ENCODE data around the gene PILRA. TPM values are rescaled to one million over a fixed set of nuclear protein-coding genes. Genes with fewer than 3 reads are reported as not detected.

The PILRA gene
- total and polyA plus RNA-seq, 2 of the 8 experiments (the other 6 are each of a cell fraction or from before 2014, with no cell fraction given) = 7.6 to 10.6 TPM

DNA sequence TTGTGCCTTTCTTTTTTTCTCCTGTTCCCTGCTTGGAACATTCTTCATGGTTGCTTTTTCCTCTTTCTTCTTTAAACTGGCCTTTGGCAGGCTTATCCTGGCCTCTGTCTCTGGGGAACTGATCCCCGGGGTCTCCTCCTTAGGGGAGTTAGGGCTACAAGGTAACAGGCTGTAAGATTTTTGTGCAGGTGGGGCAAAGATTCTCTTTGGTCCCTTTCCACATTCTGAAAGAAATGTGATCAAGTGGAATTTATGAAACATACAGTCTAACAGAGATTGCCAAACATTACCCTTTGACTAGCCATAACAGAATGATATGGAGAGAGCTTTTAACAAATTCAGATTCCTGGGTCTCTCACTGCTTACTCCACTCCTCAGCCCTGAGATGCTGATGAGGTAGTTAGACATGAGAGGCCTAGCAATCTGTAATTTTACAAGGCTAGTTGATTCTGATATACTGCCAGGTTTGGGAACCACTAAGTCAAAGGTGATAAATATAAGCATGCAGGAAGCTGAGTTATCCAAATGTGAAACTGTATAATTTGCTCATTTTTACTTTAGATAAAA, 46.5 kb downstream of the PILRA start (continued):
- TF ChIP-seq TAF7 (optimal IDR thresholded peaks at IDR 0.05; ENCODE audit: borderline replicate concordance, low read depth, low read length) (no peak), CTBP2 (IDR thresholded peaks at IDR 0.05; ENCODE audit: borderline replicate concordance, insufficient read depth, insufficient read length, low read length) (no peak), CHD2 (IDR thresholded peaks at IDR 0.05; ENCODE audit: low read length) (no peak), BCL11A (IDR thresholded peaks at IDR 0.05; ENCODE audit: low read depth in 2 of 2, low read length in 2 of 2) (no peak)
- TF ChIP-seq, protein P1, sequence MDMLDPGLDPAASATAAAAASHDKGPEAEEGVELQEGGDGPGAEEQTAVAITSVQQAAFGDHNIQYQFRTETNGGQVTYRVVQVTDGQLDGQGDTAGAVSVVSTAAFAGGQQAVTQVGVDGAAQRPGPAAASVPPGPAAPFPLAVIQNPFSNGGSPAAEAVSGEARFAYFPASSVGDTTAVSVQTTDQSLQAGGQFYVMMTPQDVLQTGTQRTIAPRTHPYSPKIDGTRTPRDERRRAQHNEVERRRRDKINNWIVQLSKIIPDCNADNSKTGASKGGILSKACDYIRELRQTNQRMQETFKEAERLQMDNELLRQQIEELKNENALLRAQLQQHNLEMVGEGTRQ (IDR thresholded peaks at IDR 0.05; ENCODE audit: low read length) = no peak
- TF ChIP-seq, protein P2, sequence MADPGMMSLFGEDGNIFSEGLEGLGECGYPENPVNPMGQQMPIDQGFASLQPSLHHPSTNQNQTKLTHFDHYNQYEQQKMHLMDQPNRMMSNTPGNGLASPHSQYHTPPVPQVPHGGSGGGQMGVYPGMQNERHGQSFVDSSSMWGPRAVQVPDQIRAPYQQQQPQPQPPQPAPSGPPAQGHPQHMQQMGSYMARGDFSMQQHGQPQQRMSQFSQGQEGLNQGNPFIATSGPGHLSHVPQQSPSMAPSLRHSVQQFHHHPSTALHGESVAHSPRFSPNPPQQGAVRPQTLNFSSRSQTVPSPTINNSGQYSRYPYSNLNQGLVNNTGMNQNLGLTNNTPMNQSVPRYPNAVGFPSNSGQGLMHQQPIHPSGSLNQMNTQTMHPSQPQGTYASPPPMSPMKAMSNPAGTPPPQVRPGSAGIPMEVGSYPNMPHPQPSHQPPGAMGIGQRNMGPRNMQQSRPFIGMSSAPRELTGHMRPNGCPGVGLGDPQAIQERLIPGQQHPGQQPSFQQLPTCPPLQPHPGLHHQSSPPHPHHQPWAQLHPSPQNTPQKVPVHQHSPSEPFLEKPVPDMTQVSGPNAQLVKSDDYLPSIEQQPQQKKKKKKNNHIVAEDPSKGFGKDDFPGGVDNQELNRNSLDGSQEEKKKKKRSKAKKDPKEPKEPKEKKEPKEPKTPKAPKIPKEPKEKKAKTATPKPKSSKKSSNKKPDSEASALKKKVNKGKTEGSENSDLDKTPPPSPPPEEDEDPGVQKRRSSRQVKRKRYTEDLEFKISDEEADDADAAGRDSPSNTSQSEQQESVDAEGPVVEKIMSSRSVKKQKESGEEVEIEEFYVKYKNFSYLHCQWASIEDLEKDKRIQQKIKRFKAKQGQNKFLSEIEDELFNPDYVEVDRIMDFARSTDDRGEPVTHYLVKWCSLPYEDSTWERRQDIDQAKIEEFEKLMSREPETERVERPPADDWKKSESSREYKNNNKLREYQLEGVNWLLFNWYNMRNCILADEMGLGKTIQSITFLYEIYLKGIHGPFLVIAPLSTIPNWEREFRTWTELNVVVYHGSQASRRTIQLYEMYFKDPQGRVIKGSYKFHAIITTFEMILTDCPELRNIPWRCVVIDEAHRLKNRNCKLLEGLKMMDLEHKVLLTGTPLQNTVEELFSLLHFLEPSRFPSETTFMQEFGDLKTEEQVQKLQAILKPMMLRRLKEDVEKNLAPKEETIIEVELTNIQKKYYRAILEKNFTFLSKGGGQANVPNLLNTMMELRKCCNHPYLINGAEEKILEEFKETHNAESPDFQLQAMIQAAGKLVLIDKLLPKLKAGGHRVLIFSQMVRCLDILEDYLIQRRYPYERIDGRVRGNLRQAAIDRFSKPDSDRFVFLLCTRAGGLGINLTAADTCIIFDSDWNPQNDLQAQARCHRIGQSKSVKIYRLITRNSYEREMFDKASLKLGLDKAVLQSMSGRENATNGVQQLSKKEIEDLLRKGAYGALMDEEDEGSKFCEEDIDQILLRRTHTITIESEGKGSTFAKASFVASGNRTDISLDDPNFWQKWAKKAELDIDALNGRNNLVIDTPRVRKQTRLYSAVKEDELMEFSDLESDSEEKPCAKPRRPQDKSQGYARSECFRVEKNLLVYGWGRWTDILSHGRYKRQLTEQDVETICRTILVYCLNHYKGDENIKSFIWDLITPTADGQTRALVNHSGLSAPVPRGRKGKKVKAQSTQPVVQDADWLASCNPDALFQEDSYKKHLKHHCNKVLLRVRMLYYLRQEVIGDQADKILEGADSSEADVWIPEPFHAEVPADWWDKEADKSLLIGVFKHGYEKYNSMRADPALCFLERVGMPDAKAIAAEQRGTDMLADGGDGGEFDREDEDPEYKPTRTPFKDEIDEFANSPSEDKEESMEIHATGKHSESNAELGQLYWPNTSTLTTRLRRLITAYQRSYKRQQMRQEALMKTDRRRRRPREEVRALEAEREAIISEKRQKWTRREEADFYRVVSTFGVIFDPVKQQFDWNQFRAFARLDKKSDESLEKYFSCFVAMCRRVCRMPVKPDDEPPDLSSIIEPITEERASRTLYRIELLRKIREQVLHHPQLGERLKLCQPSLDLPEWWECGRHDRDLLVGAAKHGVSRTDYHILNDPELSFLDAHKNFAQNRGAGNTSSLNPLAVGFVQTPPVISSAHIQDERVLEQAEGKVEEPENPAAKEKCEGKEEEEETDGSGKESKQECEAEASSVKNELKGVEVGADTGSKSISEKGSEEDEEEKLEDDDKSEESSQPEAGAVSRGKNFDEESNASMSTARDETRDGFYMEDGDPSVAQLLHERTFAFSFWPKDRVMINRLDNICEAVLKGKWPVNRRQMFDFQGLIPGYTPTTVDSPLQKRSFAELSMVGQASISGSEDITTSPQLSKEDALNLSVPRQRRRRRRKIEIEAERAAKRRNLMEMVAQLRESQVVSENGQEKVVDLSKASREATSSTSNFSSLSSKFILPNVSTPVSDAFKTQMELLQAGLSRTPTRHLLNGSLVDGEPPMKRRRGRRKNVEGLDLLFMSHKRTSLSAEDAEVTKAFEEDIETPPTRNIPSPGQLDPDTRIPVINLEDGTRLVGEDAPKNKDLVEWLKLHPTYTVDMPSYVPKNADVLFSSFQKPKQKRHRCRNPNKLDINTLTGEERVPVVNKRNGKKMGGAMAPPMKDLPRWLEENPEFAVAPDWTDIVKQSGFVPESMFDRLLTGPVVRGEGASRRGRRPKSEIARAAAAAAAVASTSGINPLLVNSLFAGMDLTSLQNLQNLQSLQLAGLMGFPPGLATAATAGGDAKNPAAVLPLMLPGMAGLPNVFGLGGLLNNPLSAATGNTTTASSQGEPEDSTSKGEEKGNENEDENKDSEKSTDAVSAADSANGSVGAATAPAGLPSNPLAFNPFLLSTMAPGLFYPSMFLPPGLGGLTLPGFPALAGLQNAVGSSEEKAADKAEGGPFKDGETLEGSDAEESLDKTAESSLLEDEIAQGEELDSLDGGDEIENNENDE (IDR thresholded peaks at IDR 0.05; ENCODE audit: insufficient replicate concordance, low read length) = no peak
